HG03342 (cell line): Measurements from ENCODE around the gene FSTL3.
"Not testable (repeated sequence)": the region's sequence is repeated elsewhere in the genome, so short reads cannot be mapped to it uniquely, and the experiment has no call there.

Experiments
- ATAC-seq: cut with Tn5 transposase; IDR thresholded peaks from one replicate; pipeline ENCODE4 v1.9.1; 2021; ENCODE audit warnings: mild to moderate bottlenecking, moderate library complexity; ENCODE audit not compliant: unreplicated experiment

The FSTL3 gene

DNA sequence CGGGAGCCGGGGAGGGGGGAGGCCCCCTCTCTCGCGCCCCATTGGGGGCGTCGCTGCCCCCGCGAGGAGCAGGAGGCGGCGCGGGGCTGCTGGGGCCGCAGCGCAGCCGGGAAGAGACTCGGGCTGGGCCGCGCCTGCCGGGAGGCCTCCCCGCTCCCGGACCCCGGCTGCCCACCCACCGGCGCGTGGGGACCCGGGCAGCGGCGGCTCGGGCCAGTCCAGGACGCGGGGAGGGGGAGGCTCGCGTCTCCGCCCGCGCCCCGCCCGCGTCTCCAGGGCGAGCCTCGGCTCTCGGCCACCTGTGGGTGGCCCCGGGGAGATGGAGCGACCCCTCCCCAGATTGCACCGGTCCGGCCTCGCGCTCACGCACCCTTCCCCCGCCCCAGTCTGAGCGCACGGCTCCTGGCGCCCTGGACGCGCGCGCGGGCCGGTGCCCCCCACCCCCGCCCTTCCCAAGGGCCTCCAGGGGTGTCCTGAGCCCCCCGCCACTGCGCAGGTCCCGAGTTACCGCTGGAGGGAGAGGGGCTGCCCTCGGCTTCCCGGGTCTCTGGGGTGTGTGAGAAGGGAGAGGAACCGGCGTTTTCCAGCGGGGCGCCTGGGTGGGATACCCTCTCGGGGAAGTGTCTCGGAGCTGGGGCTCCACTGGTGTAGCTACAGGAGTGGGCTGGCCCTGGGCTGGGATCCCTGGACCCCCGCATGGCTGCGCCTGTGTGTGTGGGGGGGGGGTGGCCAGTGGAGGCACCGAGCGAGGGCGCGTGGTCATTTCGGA, 33.2 kb downstream of the FSTL3 start:
- no peak for ATAC-seq

DNA sequence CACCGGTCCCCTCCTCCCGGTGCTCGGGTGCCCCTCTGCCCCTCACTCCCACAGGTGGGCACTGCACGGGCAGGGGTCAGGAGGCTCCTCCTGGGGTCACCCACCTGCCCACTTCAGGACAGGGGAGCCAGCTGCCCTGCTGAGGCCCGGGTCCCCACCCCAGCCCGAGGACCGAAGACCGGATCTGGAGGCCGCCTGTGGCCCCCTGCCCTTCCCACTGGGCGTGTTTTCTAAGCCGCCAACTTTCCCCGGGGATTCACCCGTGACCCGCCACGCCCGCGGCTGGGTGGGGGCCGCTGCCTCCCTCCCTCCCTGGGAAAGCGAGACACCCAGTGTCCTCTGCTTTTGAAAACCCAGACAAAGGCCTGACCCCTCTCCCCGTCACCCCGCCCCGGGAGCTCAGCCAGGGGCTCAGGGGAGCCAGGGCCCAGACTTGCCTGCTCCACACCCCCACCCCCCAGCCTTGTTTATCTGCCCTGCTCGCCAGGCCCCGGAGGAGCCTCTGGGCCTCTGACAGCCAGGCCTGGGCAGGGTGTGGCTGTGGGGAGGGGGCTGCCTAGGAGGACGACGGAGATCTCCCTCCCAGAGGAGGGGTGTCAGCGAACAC, 33.9 kb downstream of the FSTL3 start:
- no peak for ATAC-seq

DNA sequence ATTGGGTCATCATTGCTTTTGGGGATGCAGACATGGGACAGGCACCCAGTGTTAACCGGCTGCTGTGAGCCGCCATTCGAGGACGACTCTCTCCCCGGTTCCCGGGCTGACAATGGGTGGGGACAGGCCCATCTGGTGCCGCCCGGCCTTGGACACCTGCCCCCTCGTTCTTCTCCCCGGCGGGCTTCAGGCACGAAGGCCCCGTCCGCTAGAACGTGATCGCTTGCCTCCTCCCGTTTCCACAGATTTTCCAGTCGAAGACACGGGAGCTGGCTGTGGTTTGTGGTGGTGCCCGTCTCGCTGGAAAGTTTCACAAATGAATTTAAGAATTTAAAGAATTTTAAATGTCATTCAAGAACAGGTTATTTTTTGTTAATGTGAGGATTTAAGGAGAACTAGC, 34.6 kb downstream of the FSTL3 start:
- ATAC-seq: no peak

DNA sequence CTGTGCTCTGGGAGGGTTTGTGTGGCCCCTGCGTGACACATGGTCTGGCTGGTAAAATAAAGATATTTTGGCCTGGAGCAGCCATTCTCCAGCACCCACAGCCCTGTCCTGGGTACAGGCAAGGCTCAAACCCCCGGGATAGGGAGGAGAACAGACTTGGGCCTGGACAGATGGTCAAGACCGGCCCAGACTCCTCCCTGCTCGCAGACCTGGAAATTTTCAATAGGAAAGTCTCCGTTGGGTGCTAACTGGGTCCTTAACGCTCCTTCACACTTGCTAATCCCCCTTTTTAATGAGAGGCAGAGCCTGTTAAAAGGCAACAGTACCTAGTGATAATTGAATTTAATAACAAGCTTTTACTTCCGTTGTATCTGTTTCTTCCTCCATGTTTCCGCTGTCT, 35.1 kb downstream of the FSTL3 start:
- no peak for ATAC-seq

DNA sequence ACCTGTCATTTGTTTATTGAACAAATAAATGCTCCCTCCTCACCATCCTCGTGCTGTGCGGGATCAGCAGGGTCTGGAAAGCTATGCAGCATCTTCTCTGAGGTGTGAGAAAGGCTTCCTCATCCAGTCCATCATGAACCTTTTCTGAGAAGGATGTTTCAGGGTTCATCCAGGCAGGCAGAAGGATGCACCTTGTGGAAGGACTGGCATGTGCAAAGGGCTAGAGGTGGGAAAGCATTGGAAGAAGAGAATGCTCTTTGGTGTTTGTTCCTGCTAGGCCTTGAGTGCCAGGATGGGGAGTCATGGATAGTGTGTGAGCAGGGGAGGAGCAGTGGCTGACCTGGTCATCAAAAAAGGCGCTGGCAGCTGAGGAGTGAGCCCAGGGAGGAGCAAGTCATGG, 39.2 kb downstream of the FSTL3 start:
- ATAC-seq: no peak

DNA sequence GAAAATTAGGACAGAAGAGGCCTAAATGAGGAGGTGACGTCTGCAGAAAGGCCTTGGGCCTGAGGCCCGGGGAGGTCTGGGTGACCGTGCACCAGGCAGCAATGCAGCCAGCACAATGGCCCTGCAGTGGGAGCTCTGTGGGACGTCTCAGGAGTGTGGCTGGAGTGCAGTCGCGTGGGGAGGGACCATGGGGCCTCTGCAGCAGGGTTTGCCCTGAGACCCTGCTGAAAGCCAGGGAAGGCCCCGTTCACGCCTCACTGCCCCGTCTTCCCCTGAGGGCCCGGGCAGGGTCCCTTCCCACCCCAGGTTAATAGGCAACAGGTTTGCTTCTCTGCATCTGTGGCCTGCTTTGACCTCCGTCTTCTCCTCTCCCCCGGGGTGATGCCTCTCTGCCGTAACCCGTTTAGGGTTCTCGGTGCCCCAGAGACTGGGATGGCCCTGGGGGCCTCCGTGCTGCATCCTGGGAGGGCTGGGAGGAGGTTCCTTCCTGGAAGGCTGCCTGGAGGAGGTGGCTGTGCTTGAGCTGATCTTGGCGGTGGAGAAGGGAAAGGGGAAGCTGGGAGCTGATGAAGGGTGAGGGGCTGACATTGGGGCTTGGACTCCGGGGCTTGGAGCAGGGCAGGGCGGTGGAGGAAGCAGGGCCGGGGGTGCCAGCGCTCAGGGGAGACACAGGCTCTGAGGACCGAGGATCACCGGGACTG, 42.2 kb downstream of the FSTL3 start:
- no peak for ATAC-seq

DNA sequence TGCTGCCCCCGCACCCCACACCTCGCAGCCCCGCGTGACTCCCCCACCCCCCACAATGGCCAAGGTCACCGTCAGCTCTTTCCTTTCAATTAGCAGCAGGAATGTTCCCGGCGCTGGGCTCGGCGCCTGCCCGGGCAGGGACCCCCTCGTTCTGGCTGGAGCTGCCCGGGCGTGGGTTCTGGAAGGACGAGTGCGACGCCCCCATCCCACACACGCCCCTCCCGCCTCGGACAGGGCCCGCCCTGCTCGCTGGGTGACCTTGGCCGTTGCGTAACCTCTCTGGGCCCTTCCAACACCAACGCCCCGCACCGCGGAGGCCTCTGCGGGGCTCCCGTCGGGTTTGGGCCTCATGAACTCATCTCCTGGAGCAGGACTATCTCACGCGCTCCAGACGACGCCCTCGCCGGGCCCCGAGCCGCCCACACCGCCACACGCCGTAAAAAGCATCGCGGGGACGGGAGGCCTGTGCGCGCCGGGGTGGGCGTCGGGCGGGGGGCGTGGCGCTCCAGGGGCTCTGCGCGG, 42.9 kb downstream of the FSTL3 start:
- no peak for ATAC-seq

DNA sequence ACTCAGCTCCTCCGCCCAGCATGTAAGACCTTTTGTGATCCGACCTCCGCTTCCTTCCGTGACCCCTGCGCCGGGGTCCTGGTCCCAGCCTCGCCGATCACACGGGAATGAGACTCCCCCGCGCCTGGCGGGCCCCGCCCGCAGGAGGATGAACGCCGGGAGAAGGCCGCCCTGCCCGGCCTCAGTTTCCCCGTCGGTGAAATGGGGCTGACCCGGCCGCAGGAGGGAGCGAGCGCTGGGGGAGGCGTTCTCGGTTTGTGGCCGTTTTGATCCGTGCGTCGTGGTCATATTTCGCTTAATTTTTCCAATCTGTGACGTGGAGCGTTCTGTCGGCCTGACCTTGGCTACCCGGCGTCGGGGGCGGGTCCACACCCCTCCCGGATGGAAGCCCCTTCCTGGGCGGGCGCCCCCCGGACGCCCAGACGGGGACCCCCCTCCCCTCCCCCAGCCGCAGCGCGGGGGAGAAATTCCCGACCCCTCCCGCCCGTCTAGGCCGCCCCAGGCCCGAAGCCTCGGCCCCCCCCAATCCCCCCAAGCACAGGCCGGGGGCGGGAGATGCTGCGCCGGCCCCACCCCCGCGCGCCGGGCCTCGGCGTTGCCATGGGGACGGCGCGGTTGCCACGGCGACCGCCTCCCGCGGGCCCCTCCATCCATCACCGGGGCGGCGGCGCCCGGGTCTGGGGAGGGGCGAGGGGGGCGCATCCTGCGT, 43.6 kb downstream of the FSTL3 start:
- no peak for ATAC-seq

DNA sequence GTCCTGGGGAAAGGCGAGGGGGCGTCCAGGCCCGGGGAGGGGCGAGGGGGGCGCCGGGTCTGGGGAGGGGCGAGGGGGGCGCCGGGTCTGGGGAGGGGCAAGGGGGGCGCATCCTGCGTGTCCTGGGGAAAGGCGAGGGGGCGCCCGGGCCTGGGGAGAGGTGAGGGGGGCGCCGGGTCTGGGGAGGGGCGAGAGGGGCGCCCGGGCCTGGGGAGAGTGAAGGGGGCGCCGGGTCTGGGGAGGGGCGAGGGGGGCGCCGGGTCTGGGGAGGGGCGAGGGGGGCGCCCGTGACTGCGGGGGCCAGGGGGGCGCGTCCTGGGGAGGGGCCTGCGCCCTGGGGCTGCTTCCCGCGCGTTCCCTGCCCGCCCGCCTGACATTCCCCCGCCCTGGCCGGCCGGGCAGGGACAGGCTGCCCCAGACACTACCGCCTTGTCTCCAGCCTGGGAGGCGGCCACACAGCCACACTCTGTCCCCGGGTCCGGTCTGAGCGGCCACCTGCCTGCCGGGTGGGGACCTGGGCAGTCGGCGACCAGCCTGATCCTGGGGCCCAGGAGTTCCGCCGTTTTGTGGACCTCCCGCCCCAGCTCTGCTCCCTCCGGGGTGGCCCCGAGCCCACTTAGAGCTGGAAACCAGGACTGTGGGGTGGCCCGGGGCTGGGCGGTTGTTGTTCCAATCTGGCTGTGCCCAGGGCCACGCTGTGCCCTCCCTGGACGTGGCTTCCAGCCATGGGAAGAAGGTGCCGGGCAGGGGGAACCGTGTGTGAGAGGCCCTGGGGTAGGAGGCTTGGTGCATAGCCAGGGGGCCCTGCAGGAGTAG, 44.4 kb downstream of the FSTL3 start:
- no peak for ATAC-seq

DNA sequence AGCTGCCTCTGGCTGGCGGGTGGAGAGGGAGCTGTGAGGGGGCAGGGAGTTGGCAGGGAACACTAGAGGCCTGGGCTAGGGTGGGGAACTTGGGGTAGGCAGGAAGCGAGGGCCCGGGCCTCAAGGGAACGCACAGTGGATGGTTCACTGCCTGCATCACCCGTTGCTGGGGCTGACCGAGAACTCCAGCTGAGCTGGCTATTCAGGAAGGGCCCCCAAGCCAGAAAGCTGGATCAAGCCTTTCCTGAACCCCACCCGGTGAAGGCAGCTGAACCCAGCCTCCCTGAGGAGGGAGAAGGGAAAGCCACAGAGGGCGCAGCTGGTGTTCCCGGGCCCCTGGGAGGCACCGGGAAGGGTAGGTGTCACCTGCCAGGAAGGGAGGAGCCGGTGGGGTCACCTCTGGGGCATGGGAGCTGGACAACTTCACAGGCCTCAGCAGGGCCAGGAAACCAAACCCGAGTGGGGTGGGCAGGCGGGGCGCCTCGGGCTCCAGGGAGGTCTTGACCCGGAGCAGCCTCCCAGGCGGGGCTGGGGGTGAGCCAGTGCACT, 46.4 kb downstream of the FSTL3 start:
- ATAC-seq: no peak

DNA sequence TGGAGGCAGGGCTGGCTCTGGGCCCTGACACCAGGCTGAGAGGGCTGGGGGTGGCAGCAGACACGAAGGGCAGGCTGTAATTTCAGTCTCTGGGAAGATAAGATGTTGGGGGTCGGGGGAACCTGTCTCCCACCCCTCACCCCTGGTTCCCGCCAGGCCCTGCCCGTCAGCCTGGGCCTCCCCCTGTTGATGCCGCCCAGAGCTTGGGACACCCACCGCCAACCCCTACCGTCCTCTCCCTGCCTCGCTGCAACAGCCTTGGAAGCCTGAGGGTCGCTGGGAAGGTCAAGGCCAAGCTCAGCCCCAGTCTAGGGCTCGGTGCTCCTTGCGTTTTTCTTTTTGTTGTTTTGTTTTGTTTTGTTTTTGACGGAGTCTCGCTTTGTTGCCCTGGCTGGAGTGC, 47.1 kb downstream of the FSTL3 start:
- no peak for ATAC-seq

DNA sequence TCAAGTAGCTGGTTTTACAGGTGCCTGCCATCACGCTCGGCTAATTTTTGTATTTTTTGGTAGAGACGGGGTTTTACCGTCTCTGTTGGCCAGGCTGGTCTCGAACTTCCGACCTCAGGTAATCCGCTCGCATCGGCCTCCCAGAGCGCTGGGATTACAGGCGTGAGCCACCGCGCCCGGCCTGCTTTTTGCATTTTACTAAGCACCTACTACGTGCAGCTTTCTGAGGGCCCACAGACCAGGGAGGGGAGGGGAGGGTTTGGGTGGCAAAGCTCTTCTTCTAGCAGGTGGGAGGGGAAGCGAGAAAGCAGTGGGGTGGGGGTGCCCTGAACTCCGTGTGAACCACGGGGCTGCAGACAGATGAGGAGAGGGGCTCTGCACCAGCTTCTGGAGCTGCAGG, 47.5 kb downstream of the FSTL3 start:
- ATAC-seq: no peak

DNA sequence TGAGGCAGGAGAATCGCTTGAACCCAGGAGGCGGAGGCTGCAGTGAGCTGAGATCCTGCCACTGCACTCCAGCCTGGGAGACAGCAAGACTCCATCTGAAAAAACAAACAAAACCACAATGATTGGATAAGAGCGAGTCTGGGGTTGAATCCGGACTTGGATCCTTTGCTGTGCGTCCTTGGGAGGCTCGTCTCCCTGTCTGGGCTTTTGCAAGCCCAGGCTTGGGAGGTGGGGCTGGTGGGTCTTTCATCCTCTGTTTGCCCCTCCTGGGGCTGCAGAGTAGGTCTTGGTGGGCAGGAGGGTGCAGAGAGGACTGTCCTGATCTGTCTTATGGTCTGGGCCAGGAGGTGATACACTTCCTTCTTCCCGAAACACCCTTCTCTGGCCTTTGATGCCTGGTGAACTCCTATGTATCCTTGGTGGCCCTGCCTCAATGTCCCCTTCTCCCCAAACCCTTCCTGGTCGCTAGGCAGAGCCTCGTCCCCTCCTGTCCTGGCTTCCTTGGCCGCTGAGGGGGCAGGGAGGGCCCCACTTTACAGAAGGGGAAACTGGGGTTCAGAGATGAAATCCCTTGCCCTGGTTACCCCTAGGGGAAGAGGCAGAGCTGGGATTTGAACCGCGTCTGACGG, 49.4 kb downstream of the FSTL3 start:
- no peak for ATAC-seq

DNA sequence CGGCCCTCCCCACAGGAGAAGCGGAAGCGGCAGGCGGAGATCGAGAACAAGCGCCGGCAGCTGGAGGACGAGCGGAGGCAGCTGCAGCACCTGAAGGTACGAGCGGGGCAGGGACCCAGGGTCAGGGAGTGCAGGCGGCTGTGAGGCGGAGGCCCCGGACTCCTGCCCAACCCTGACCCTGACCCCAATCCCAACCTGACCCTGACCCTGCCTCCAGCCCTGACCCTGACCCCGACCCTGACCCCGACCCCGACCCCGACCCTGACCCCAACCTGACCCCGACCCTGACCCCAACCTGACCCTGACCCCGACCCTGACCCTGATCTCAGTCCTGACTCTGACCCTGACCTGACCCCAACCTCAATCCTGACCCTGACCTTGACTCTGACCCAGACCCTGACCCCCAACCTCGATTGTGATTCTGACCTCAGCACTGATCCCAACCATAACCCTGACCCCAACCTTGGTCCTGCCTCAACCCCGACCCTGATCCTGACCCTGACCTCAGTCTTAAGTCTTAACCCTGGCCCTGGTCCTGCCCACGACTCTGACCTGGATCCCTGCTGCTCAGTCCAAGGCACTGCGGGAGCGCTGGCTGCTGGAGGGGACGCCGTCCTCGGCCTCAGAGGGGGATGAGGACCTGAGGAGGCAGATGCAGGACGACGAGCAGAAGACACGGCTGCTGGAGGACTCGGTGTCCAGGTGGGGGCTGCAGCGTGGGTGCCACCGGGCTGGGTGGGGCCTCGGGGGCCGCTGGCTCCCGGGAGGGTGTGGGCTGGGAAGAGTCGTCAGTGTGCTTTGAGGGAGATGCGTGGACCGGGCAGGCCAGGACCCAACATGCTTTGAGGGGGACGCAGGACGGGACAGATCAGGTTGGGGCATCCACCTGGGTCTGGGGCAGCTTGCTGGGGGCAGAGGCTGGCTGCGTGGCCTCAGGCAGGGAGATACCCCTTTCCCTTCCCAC, 51.1 kb downstream of the FSTL3 start:
- ATAC-seq: no peak

DNA sequence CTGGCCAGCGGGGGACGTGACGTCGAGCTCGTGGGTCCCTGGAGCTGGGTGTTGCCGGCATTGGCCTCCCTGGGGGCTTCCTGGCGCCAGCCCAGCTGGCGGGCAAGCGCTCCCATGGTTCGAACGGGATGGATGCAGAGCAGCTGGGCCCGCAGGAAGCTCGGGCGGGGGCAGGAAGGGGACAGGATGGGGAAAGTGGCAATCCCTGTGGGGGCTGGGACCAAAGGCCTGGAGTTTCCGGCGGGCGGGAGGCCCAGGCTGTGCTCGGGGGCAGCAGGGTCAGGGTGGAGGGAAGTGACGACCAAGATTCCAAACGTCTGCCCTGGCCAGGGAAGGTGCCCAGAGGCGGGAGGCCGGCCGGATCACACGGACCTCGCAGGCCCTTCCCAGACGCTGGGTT, 51.8 kb downstream of the FSTL3 start:
- no peak for ATAC-seq

DNA sequence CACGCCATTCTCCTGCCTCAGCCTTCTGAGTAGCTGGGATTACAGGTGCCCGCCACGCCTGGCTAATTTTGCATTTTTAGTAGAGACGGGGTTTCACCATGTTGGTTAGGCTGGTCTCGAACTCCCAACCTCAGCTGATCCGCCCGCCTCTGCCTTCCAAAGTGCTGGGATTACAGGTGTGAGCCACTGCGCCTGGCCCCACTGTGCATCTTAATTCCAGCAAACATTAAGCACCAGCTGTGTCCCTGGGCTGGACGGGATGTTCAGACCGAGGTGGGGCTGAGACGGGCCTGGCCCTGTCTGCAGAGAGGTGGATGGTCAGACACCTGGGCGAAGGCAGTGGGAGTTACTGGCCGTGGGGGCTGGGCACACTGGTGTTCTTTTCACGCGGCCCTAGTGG, 53.4 kb downstream of the FSTL3 start:
- not testable (repeated sequence) for ATAC-seq

DNA sequence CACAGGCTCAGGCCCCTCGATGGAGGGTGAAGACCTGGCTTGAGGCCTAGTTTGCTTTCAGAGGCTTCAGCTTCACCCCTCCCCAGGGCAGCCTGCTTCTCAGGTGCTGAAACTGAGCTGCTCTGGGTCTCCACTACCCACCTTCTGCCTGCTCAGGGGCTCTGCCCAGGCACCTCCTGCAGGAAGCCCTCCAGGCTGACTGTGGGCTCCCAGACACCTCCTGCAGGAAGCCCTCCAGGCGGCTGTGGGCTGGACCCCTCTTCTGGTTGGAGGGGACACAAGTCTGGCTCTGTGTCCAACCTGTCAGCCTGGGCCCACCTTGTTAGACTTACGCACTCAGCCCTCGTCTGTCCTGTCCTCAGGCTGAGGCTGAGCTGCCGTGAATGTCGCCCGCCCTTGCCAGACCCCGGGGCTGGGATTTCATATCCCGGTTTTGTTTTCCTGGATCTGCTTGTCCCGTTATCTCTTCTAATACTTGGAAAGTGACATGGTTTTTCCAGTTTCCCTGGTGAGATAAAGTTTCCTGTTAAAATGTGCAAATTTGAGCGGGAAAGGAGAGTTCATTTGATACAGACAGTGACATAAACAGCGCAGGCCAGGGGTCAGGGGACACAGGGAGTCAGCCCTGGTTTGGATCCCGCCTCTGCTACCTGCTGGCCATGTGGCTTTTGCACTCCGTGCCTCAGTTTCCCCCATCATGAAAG, 53.9 kb downstream of the FSTL3 start:
- ATAC-seq: no peak

DNA sequence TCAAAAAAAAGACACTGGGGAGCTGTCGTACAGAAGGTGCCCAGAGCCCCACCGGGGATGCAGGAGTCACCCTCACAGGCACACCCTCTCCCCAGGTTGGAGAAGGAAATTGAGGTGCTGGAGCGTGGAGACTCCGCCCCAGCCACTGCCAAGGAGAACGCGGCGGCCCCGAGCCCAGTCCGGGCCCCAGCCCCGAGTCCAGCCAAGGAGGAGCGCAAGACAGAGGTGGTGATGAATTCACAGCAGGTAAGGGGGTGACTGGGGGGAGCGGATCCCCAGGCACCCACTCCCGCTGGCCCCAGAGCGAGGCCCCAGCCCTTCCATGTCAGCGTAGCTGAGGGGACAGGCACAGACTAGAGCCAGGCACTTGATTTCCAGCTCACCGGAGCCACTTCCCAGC, 54.8 kb downstream of the FSTL3 start:
- no peak for ATAC-seq
